ENCODE measurements around the gene CDS1.

Gene CDS1

DNA sequence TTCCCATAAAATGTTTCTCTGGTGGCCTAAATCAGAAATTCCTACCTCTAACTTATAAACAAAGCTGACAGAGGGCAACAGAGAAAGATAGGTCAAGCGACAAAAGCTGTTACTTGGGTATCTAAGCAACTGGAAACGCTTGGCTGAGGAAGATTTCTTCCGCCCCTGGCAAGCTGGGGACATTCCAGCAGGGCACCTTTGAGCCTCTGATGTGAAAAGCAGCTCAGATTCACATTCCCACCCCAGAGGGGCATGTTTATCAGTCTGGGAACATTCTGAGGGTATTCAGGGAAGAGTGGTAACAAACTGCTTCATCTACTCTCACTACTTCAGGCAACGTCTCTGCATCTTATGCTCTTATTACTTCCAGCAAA lies 3.5 kb upstream of the CDS1 start:
- H3K4me3 ChIP-seq (ENCODE audit: low read depth, low read length), result no peak overlapping the region
- in situ Hi-C loops (cut with HindIII; ENCODE audit: low sequenced_read_pairs), result no loop called here
- no peak for TF ChIP-seq CTCF (IDR thresholded peaks at IDR 0.05; ENCODE audit: low read depth, low read length)
- no peak for DNase-seq (ENCODE audit: low read depth, low spot score)

GRCh38 chr4:84582302-84582987 lies 482 bp upstream of the CDS1 start:
- peak; percentile 57 for DNase-seq (ENCODE audit: low read depth, low spot score)
- in situ Hi-C loops (cut with HindIII; ENCODE audit: low sequenced_read_pairs), result no loop called here
- H3K4me3 ChIP-seq (ENCODE audit: low read depth, low read length), result peak overlapping the region; percentile 48
- no peak for TF ChIP-seq CTCF (IDR thresholded peaks at IDR 0.05; ENCODE audit: low read depth, low read length)

- H3K4me3 ChIP-seq (ENCODE audit: low read depth, low read length), result peak overlapping the region; percentile 48
- no peak for DNase-seq (ENCODE audit: low read depth, low spot score)
- no peak for TF ChIP-seq CTCF (IDR thresholded peaks at IDR 0.05; ENCODE audit: low read depth, low read length)
- in situ Hi-C loops (cut with HindIII; ENCODE audit: low sequenced_read_pairs), result no loop called here
Measured at GRCh38 chr4:84583876-84584380, 1.0 kb downstream of the CDS1 start.

DNA sequence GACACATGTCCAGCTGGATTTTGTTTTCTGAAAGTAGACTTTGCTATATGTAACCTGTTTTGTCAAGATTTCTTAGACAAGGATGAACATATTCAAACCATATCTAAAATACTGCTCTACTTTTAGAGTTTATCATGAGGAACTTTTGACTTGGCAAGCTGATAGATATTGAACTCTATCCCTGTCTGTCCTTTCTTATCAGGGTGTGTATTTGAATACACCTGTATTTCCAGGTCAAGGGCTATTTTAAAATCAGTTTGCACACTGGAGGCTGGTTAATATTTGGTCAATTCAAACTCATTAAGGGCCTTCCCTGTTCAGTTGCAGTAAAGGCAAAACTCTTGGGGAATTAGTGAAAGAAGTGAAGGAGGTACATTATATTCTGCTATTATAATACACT lies 2.3 kb downstream of the CDS1 start:
- no peak for TF ChIP-seq CTCF (IDR thresholded peaks at IDR 0.05; ENCODE audit: low read depth, low read length)
- DNase-seq (ENCODE audit: low read depth, low spot score), result no peak
- H3K4me3 ChIP-seq (ENCODE audit: low read depth, low read length), result no peak overlapping the region
- in situ Hi-C loops (cut with HindIII; ENCODE audit: low sequenced_read_pairs), result no loop called here

DNA sequence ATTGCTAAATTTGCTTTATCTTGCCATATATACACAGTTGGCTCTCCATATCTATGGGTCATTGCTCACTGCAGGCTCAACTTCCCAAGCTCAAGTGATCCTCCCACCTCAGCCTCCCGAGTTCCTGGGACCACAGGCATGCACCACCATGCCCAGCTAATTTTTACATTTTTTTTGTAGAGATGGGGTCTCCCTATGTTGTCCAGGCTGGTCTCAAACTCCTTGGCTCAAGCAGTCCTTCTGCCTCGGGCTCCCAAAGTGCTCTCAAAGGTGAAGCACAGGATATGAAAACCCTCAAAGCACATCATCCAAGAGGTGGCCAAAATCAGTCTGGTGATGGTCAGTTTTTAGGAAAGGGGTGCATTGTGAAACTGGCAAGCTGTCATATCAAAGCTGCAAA lies 11.8 kb downstream of the CDS1 start:
- in situ Hi-C loops (cut with HindIII; ENCODE audit: low sequenced_read_pairs), result no loop called here
- no peak for TF ChIP-seq CTCF (IDR thresholded peaks at IDR 0.05; ENCODE audit: low read depth, low read length)
- H3K4me3 ChIP-seq (ENCODE audit: low read depth, low read length), result no peak overlapping the region
- DNase-seq (ENCODE audit: low read depth, low spot score), result no peak

DNA sequence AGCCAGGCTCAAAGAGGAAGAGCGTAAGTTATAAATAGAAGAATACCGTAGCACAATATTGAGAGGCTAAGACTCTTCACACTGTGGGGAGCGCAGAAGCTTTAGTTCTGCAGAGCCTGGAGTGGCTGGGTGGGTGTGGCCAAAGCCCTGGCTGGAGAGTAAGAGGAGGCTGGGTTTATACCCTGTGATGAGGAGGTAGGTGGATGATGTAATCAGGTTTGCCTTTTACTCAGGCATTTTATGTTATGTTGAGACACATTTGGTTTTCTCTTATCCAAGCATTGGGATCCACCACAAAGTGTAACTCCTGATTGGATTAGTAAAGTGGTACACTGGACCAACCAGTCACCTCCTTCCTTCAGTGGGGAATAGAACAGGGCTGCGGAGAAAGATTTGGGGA lies 13.9 kb downstream of the CDS1 start:
- no peak overlapping the region for H3K4me3 ChIP-seq (ENCODE audit: low read depth, low read length)
- no peak for TF ChIP-seq CTCF (IDR thresholded peaks at IDR 0.05; ENCODE audit: low read depth, low read length)
- DNase-seq (ENCODE audit: low read depth, low spot score), result no peak
- in situ Hi-C loops (cut with HindIII; ENCODE audit: low sequenced_read_pairs), result no loop called here

Measured in astrocyte of the spinal cord (primary cell).